Activated CD4-positive, alpha-beta T cell treated with anti-CD3 and anti-CD28 coated beads for 24 hours (primary cell): ENCODE measurements around the gene APPL2.
"Not testable (repeated sequence)": the region's sequence is repeated elsewhere in the genome, so short reads cannot be mapped to it uniquely, and the experiment has no call there.

ENCODE experiments used
- DNase-seq, 2 donors: peaks; one replicate each; pipeline ENCODE4 v3.0.0-alpha.2; 2020; ENCODE audit warnings: low read depth in 2 of 2

The APPL2 gene

GRCh38 chr12:105256431-105256830, 20.5 kb upstream of the APPL2 start:
- DNase-seq, result not testable (repeated sequence)

DNA sequence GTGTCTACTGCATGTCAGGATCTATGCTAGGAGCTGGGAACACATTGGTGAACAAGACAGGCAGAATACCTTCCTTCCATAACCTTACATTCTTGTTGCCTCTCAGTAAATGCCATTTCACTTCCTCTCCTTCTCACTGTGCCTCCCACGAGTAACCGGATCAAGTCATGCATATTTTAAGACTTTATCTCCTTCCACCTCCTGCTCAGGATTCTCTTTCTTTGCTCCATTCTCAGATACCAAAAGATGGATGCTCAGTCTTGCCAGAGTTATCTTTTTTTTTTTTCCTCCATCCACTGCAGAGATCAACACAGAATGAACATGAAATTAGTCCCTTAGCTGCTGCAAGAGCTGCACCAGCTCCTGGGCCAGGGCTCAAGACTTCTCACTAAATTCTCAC, 20.0 kb upstream of the APPL2 start:
- no peak for DNase-seq

- DNase-seq, result no peak
Observed at GRCh38 chr12:105253866-105254513, 18.0 kb upstream of the APPL2 start.

GRCh38 chr12:105252901-105253300, 16.9 kb upstream of the APPL2 start:
- no peak for DNase-seq

DNA sequence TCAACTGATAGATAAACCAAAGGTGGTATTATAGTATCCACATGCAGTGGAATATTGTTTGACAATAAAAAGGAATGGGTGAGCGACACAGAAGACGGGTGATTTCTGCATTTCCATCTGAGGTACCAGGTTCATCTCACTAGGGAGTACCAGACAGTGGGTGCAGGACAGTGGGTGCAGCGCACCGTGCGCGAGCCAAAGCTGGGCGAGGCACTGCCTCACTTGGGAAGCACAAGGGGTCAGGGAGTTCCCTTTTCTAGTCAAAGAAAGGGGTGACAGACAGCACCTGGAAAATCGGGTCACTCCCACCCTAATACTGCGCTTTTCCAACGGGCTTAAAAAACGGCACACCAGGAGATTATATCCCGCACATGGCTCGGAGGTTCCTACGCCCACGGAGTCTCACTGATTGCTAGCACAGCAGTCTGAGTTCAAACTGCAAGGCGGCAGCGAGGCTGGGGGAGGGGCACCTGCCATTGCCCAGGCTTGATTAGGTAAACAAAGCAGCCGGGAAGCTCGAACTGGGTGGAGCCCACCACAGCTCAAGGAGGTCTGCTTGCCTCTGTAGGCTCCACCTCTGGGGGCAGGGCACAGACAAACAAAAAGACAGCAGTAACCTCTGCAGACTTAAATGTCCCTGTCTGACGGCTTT, 9.9 kb upstream of the APPL2 start:
- not testable (repeated sequence) for DNase-seq

DNA sequence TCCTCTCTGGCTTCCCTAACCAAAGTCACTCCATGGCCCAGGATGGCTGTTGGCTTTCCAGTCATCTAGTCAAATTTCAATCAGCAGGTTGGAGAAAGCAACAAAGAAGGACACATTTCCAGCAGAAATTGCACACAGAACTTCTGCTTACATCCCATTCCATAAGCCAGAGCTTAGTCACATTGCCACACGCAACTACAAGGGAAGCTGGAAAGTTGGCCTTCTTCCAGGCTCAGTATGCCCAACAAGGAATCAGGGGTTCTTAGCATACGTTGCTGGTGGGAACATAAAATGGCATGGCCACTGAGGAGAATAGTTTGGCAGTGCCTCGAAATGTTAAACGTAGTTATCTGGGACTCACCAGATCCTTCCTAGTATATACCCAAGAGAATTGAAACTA, 9.3 kb upstream of the APPL2 start:
- DNase-seq, result no peak

DNA sequence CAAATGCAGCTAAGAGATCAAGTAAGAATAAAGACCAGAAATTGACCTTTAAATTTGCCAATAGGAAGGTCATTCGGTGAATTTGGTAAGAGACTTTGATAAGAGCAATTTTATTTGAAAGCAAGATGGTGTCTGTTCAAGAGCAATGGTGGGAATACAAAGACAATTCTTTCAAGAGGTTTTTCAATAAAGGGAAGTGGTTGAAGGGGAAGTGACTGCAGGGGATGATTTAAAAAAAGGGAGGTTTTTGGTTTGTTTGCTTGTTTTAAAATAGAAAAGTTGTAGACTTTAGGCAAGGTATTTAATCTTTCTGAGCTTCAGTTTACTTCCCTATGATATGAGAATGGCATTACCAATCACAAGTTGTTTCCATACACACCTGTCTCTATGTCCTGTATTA, 4.3 kb upstream of the APPL2 start:
- DNase-seq, result no peak

DNA sequence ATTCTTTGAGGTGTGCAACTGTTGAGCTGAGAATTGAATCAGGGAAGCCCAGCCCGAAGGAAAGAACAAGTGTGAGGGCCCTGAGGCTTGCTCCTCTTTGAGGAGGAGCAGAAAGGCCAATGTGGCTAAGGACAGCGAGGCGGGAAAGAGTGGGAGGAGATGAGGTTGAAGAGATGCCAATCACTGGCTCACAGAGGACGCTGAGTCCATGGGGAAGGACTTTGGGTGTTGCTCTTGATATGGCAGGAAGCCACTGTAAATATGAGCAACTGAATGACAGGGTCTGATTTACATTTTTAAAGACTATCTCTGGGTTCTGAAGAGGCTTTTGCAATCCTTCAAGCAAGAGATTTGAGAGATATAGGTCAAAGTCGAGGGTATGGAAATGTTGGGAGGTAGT, 3.3 kb upstream of the APPL2 start:
- no peak for DNase-seq

GRCh38 chr12:105237666-105238065, 1.7 kb upstream of the APPL2 start:
- no peak for DNase-seq

GRCh38 chr12:105235281-105235731, 668 bp downstream of the APPL2 start:
- DNase-seq, result no peak

GRCh38 chr12:105234197-105234596, 1.8 kb downstream of the APPL2 start:
- no peak for DNase-seq

- DNase-seq, result no peak
Observed at GRCh38 chr12:105233041-105233905, 2.7 kb downstream of the APPL2 start.

GRCh38 chr12:105231396-105231795, 4.6 kb downstream of the APPL2 start:
- no peak for DNase-seq

- no peak for DNase-seq
Observed at GRCh38 chr12:105229371-105229770, 6.6 kb downstream of the APPL2 start.

DNA sequence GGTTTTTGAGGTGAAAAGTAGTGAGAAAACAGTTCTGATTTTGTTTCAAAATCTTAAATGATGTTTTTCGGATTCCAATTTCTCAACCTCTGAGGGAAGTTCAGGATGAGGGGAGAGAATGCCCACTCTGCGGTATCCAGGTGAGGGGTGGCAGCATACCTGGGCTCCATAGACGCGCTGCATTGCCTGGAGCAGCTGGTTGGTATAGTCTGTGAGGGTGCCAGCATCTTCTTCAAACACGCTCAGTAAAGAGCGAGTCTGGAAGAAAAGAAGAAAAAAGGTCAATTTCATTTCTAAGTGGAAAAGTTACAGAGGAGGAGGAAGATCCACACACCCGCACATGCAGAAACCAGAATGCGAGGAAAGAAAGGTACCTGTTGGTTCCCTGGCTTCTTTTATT, 7.0 kb downstream of the APPL2 start:
- no peak for DNase-seq

GRCh38 chr12:105228494-105228893, 7.5 kb downstream of the APPL2 start:
- DNase-seq, result no peak

DNA sequence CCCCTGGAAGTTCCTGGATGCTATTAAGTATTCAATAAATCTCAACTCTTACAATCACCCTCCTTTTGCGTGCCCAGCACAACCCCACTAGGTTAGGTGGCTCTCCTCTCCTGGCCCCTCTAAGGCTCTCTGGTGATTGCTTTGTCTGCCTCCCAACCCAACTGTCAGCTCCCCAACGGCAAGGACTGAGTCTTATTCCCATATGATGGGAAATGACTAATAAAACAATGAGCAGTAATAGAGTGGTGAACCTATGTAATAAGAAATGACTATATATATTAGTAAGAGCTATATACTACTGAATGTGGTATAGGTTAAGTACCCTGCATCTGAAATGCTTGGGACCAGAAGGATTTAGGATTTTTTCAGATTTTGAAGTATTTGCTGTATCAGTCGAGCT, 8.1 kb downstream of the APPL2 start:
- DNase-seq, result no peak

- no peak for DNase-seq
Observed at GRCh38 chr12:105226219-105226618, 9.8 kb downstream of the APPL2 start.

DNA sequence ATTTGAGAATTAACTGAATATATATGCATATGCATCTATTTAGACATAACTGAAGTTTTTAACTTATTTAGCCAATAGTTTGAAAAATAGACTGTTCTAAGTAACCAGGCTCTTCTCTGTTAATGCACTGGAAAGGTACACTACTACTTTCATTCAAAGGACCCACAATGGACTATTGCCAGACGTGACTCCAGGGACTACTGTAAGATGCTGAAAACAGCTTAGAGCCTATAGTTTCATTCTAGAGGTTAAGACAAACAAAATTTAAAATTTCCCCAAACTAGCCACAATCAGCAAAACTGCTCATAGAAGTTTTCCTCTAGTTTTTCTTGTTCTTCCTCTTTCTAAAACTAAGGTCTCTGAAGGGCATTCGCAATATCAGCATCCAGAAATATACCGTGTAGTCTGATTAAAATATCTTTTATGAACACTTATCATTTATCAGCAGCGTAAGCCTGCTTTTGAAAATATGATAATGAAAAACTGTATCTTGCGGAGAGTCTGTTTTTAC, 10.4 kb downstream of the APPL2 start:
- no peak for DNase-seq

DNA sequence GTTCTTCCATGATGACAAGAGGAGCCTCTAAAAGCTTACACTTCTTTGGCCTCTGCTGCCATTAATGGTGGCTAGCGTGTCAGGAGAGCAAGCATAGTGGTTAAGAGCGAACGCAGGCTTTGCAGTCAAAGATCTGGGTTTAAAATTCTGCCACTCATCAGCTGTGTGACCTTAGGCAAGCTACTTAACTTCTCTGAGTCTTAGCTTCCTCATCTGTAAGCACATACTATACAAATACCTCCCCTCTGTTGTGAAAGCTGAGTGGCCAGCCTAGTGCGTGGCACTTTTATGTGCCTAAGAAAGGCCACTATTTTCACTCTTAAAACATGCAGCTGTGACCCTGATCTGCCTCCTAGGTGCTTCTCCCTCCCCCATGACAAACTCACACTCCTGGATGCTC, 11.6 kb downstream of the APPL2 start:
- DNase-seq, result no peak

GRCh38 chr12:105223884-105224283, 12.1 kb downstream of the APPL2 start:
- no peak for DNase-seq

GRCh38 chr12:105223352-105223845, 12.6 kb downstream of the APPL2 start:
- no peak for DNase-seq
